GM12892 (cell line): Measurements from ENCODE around the gene CTR9.

Source experiments
- POLR2AphosphoS5 ChIP-seq: IDR thresholded peaks from 2 replicates; pipeline ENCODE4 v1.6.1; 2011; ENCODE audit warnings: low read depth, low read length, control low read depth
- TAF1 ChIP-seq: IDR thresholded peaks from 2 replicates; pipeline ENCODE4 v1.6.1; 2011; ENCODE audit warnings: low read depth, mild to moderate bottlenecking, control low read depth, low read length, borderline replicate concordance

GRCh38 chr11:10824888-10825287, 73.8 kb downstream of the CTR9 start:
- TF ChIP-seq POLR2AphosphoS5 (no peak), TAF1 (no peak)
